Hematopoietic multipotent progenitor cell (in vitro differentiated cells): ENCODE results near the gene AEBP1. TPM values are rescaled to one million over a fixed set of nuclear protein-coding genes. Genes with fewer than 3 reads are reported as not detected.
"Not testable (repeated sequence)": the region's sequence is repeated elsewhere in the genome, so short reads cannot be mapped to it uniquely, and the experiment has no call there.

Source experiments
- DNase-seq, 3 donors: peaks; one replicate each; pipeline ENCODE4 v3.0.0-alpha.2; 2011 to 2015; ENCODE audit warnings: low read depth in 2 of 3, low spot score in 2 of 3
- total RNA-seq: library from RNA; depleted of rRNA; stranded (reverse); fragments of >200 nt; gene quantifications from one replicate; pipeline ENCODE4 v1.2.3, GENCODE V29; 2012

The AEBP1 gene
- total RNA-seq, 1 donor, result 19.4 TPM

DNA sequence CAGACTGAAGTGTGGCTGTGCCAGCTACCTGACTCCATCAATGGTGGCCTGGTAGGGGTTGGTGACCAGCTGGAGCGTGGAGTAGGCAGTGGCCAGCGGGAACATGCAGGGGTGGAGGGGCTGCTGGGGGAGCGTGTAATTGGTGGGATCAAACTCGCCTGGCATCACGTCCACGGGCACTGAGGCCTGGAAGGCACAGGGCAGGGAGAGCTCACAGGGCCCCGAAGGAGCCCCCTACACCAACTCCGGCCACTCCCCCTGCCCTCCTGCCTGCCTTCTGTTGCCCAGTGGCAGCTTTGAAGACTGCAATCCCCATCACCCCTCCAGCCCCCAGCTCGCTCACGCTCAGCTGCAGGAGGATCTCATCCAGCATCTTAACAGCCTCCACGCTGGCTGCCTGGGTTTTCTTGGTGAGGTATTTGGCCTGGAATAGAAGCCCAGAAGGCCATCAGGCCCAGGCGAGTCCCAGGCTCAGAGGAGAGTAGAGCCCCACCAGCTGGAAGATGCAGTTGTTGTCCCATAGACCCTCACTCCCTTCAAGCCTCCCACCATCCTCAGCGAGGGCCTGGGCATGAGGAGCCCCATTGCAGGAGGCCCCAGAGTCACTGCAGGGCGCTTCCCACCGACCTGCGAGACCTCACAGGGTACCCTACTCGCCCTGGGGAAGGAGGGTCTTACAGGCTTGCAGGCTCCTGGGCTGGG lies 12.1 kb downstream of the AEBP1 start:
- no peak for DNase-seq

DNA sequence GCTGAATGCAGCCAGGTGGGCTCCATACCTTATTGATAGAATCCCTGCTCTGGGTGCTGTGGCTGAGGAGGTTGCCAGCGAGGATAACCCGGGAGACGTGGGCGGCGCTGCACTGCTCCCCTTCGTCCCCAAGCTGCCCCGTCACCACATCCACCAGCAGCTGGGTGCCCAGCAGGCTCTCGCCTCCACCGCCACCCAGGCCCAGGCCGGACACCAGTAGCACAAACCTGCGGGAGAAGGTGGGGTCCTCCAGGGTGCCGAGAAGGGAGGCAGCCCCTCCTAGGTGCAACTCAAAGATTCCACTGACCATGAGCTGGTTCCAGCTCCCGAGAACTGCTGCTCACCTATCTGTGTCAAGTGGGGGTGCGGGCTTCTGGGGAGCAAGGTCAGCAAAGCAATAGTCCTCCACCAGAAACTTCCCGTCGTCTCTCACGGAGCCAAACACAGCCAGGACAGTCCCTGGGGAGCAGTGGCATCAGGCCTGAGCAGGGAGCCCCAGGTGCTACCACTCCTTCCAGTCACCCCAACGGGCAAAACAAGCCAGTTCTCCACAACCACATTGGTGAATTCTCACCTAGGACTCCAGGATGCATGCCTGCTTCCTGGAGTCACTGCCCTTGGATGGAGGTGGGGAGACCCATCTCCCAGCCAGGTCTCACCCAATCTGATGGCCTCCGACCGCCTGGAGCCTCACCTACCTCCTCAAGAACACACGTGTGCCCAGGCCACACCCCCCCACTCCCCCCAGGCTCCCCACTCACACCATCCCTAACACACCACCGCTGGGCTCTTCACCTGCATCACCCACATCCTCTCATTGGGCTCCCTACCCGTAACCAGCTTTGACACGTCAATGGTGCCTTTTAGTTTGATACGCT lies 12.9 kb downstream of the AEBP1 start:
- no peak for DNase-seq

DNA sequence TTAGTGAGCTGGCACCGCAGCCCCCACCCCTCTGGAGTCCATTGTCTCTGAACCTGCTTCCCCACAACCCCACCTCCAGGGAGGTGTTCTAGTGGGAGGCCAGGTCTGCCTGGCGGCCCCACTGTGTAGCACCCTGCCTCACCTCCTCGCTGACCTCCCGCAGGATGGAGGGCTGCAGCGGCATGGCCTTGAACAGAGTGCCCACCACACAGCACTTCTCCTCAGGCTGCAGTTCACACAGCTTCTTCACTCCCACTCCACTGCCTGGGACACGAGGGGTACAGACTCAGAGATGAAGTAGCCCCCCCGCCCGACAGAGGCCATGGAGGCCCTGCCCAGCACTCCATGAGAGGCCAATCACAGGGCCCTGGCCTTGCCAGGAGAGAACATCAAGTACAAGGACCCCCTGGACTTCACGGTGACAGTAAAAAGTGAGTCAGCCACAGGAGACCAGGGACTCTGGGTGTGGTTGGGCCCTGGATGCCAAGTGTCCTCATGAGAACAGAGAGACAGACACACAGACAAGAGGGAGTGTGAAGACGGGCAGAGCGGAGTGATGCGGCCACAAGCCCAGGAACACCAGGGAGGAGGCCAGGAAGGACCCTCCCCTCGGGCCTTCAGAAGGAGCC lies 13.8 kb downstream of the AEBP1 start:
- no peak for DNase-seq

DNA sequence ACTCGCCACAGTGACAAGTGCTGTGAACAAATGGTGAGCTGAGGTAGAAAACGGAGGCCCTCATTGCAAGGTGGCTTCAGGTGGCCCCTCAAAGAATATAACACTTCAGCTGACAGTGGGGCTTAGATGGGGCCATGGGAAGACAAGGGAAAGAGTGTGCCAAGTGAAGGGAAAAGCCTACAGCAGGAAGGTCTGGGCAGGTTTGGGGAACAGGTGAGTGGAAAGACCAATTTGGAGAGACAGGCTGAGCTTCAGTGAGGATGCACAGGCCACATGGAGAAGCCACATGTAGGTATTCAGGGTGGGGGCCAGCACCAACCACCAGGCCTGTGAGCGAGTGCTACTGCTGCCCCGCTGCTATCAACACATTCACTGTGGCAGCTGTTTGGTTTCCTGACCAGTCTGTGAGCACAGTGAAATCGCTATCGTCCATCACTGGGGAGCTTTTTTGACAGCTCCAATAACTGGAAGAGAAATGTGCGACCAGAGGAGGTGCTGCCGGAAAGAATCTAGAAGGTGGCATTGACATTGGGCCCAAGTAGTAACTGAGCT lies 15.8 kb downstream of the AEBP1 start:
- DNase-seq, result no peak

DNA sequence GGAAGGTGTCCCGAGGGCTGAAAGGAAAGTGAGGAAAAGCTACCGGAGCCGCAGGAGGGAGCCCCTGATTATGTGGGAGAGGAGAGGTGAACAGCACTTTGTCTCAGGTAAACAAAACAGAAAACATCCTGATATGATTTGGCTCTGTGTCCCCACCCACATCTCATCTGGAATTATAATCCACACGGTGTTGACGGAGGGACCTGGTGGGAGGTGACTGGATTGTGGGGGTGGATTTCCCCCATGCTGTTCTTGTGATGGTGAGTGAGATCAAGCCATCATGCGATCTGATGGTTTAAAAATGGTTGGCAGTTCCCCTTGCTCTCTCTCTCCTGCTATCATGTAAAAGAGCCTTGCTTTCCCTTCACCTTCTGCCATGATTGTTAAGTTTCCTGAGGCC lies 16.2 kb downstream of the AEBP1 start:
- DNase-seq, result no peak

DNA sequence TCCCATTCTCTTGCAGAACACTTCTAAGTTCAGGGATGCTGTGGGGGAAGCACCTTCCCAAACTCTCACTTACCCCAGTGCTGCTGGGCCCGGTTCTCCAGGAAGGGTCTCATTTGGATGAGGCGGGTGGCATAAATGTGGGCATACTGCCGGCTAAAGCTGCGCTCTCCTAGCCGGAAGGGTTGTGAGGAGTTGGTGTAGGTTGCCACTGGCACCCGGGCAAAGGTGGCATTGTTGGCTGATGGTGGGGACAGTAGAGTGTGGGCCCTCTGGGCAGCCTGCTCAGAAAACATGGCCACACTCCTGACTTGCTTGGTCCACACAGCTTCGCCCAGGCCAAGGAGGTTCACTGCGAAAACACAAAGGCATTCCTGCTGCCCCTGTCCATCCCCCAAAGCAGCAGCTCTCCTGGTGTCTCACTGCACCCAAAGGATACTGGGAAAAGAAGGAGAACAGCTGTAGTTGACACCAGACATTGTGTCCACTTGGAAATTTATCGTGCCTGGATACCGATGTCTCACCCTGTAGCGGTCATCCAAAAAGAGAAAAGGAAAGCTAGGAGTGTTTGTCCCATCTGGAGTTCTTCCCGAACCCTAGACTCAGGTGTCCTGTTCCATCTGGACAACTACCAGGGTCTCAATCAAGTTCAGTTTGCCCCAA lies 17.7 kb downstream of the AEBP1 start:
- DNase-seq, result no peak

DNA sequence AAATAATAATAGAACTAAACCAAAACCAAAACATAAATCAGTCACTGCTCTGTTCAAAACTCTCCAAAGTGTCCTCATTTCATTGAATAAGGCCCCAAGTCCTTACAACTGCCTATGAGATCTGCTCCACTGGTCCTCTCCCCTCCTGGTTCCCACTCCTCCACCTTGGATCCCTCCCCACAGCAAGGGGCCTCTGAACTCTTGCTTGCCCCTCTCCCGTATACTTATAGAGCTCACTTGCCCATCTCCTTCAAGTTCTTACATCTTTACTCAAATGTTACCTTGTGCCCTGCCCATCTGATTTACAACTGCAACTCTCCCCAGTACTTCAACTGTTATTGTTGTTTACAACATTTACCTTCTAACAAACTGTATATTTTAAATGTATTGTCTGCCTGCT lies 18.4 kb downstream of the AEBP1 start:
- no peak for DNase-seq

DNA sequence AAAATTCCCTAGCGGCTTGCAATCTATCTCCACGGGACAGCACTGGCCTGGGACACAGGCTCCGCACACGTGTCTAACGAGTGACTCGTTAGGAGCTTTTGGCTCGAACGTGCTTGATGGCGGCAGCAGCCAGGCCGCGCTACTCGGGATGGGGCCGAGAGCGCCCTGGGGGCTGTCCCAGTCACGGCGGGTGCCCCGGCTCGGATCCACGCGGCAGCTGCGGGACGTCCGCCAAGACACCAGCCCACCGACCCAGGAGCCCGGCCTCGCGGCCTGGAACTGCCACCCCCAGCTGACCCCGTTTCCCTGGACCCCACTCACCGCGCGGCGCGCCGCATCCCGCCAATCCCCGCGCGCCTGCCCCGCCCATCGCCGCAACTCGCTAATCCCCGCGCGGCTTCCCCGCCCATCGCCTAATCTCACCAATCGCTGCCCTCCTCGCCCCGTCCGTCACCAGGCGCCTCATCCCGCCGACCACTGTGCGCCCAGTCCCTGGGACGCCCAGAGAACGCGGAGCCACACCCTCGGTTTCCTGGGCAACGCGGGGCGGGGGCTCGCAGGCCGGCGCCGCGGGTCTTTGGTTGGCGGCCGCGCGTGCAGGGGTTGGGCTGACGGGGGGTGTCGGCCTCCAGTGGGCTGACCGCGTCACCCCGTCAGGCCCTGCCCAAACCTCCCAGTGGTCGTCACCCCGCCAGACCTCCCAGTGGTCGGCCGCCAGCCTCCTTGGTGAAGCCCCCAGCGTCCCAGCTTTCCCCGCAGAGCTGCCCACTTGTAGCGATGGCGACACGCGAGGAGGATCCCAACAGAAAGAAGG lies 19.3 kb downstream of the AEBP1 start, which contains the start of gene POLD2:
Gene POLD2 (minus strand): TSS at position 359 of the 814 bp plus-strand sequence. CDS start 1,495 bp downstream, outside the sequence.
- peak; percentile 80 to 98 (median 97) for DNase-seq

DNA sequence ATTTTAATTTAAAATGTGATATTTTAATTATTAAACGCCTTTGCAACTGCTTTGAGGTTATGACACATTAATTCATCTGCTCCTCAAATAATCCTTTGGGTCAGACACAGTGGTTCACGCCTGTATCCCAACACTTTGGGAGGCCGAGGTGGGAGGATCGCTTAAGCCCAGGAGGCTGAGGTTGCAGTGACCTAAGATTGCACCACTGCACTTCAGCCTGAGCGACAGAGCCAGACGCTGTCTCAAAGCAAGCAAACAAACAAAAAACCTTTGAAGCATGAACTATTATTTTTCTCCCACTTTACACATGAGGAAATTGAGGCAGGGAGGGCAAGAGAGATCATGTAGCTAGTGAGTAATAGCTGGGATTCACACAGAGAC lies 20.7 kb downstream of the AEBP1 start:
- no peak for DNase-seq

DNA sequence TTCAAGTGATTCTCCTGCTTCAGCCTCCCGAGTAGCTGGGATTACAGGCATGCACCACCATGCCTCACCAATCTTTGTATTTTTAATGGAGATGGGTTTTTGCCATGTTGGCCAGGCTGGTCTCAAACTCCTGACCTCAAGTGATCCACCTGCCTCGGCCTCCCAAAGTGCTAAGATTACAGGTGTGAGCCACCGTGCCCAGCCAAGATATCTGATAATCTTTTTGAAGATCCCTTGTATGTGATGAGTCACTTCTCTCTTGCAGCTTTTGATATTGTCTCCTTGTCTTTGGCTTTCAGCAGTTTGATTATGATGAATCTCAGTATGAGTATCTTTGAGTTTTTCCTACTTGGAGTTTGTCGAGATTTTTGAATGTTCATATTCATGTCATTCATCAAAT lies 22.4 kb downstream of the AEBP1 start:
- DNase-seq, result not testable (repeated sequence)

DNA sequence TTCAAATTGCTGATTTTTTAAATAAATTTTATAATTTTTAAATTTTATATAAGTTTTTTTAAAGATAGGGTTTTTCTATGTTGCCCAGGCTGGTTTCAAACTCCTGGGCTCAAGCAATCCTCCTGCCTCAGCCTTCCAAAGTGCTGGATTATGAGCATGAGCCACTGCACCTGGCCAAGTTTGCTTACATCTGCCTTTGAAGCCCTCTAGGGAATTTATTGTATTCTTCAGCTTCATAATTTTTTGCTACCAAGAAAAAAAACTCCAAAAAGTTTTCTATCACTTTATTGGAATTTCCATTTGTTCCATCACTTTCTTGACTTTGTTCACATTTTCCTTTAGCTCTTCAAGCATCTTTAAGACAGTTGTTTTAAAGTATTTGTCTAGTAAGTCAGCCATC lies 23.0 kb downstream of the AEBP1 start:
- no peak for DNase-seq

DNA sequence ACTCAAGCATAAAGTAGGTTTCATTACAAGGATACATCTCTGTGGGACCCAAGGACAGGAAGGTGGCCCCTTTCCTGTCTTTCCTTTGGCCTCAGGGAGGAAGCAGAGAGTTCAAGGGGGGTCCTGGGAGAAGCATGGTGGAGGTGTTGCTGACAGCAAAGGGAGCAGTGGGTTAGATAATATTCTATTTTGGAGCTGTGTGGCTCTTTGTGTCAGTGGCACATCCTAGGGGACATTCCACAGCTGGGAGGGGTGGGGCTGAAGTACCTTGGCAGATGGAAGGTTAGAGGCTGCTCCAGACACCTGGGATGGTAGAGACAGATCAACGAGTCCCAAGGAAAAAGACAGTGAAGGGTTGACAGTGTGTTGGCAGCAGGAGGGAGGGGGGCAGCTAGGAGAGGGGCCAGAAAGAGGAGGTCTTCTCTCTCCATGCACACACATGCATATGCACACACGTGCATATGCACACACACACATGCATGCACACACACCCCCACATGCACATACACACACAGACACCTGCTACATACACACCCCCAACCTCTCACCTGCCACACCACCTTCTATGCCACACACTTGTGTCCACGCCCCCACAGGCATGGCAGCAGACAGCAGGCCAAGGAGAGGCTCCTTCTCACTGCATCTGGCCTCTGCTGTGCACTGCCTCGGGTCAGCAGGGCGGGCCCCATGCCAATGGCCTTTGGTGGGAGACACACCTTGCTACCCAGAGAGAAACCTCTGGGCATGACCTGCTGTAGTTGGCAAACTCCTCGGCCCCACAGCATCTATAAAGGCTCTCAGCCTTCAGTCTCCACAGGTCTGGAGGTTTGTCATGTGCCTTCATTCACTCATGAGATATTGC lies 24.8 kb downstream of the AEBP1 start:
- no peak for DNase-seq

DNA sequence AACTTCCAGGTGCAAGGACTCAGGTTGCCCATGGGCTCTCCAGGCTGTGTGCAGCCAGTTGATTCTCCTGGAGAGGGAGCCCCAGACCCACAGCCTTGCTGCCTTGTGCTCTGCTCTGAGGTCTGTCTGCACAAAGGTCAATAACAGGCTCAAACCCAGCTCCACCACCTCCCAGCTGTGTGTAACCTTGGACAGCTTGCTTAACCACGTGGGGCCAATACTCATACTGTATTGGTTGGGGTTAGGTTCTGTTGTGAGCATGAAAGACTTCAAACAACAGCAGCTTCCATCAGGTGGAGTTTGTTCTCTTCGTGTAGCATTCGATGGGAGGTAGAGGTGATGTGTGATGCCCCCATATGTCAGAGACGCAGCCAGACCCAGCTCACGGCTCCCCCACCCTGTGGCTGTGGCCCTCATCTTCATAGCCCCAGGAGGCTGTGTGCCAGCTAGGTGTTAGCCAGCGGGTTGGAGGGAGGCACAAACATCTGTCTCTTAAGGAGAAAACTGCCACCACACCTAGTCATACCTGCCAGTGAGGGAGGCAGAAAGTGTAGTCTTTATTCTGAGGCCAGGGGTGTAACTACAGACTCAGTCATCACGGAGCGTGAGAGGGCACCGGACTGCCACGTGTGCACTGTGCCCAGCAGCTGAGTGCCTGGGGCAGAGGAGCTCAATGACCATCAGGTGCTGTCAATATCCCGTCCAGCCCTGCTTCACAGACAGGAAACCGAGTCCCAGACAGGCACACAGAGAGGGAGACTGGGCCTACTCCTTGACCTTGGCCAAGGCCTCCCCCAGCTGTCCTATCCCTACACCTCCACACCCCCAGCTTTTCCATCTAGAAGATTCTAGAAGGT lies 27.3 kb downstream of the AEBP1 start:
- DNase-seq, result no peak

DNA sequence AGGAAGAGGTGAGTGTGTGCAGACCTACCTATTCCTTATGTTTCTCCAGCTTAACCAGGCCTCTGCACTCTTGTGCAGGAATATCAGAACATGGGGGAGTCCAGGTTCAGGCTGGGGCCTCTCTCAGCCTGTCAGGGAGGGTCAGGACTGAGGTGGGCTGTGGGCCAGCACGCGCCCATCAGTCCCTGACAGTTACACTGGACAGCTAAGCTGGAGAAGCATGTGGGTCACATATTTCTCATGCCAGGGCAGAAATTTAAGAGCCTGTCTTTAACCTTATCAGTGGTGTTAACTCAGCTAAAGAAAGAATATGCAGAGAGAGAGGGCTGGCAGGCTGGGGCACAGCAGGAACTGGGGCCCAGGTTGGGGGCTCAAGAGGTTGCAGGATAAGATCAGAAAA lies 27.9 kb downstream of the AEBP1 start:
- DNase-seq, result no peak

DNA sequence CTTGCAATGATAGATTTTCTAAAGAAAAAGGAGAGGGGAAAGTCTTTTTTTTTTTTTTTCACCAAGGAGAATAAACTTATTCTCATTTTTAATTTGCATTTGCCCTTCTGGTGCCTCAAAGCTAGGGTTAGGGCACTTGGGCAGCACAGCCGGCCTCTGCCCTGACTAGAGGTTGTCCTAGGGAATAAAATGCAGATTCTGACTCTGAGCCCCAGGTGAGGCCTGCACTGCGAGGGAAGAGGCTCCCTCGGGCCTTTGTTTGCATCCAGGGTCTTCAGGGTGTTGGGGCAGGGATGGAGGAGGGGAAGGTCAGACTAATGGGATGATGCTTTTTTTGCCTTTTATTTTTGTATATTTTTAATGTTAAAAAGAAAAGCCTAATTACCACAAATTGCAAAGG lies 29.1 kb downstream of the AEBP1 start:
- no peak for DNase-seq

DNA sequence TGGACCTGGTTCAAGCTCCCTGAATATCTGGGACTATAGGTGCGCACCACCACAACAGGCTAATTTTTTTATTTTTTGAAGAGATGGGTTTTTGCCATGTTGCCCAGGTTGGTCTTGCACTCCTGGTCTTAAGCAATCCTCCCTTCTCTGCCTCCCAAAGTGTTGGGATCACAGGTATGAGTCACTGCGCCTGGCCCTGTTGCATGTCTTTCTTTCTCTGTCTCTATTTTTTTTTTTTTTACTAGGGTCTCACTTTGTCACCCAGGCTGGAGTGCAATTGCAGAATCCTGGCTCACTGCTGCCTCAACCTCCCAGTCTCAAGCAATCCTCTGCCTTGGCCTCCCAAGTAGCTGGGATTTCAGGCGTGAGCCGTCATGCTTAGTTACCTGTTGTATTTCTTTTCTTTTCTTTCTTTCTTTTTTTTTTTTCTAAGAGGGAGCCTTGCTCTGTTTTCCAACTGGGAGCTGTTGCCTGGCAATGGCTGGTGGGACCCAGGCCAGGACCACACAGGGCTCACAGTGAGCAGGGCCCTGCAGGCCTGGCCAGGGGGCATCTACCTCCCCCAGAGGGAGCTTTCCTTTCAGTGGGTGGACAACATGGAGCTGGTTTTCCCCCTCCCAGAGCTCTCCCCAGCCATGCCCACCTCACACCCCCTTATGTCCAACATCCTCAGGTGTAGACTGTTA lies 30.9 kb downstream of the AEBP1 start:
- no peak for DNase-seq

DNA sequence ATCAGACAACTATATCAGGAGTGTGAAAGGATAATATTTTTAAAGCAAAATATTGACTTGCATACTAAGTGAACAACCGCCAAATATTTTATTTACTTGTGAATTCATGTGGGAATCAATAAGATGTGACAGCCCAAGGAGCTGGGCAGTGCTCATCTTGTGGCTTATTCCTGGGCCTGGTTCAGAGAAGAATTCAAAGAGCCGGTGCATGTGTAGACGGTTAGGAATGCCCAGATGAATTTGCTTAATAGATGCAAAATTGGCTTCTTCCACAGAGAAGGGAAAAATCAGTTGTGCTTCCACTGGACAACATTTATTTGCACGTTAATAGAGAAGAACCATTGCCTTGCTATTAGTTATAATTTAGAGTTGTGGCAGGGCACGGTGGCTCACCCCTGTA lies 32.6 kb downstream of the AEBP1 start:
- no peak for DNase-seq
